Measurements from ENCODE around the gene TMEM213.
"Not testable (repeated sequence)": the region's sequence is repeated elsewhere in the genome, so short reads cannot be mapped to it uniquely, and the experiment has no call there.

TMEM213 gene

GRCh38 chr7:138799336-138800000, 1.7 kb downstream of the TMEM213 start:
- Histone ChIP-seq H3K27me3 (ENCODE audit: insufficient read depth, low read length) (peaks cover 15% of the 10 kb centered on the region), H3K36me3 (ENCODE audit: insufficient read depth, low read depth, low read length) (no peaks in the 10 kb centered on the region), H3K4me1 (ENCODE audit: insufficient read depth, low read length) (peaks cover 6% of the 10 kb centered on the region; the same call in 1 of the 2 replicates), H3K27ac (ENCODE audit: low read length) (no peak overlapping the region), H3K9me3 (ENCODE audit: insufficient read depth, low read depth, low read length) (no peaks in the 10 kb centered on the region), H3K4me3 (ENCODE audit: low read length) (no peak overlapping the region), H3K9ac (ENCODE audit: low read depth, low read length) (no peak overlapping the region)

- H3K27me3 ChIP-seq (ENCODE audit: insufficient read depth, low read length): peaks cover 15% of the 10 kb centered on the region
- H3K4me3 ChIP-seq (ENCODE audit: low read length): no peak overlapping the region
- no peaks in the 10 kb centered on the region for H3K9me3 ChIP-seq (ENCODE audit: insufficient read depth, low read depth, low read length)
- H3K9ac ChIP-seq (ENCODE audit: low read depth, low read length): no peak overlapping the region
- no peaks in the 10 kb centered on the region for H3K36me3 ChIP-seq (ENCODE audit: insufficient read depth, low read depth, low read length)
- no peak overlapping the region for H3K27ac ChIP-seq (ENCODE audit: low read length)
- peaks cover 6% of the 10 kb centered on the region; the same call in 1 of the 2 replicates for H3K4me1 ChIP-seq (ENCODE audit: insufficient read depth, low read length)
These were observed 3.5 kb downstream of the TMEM213 start for GRCh38 chr7:138801256-138801655.

DNA sequence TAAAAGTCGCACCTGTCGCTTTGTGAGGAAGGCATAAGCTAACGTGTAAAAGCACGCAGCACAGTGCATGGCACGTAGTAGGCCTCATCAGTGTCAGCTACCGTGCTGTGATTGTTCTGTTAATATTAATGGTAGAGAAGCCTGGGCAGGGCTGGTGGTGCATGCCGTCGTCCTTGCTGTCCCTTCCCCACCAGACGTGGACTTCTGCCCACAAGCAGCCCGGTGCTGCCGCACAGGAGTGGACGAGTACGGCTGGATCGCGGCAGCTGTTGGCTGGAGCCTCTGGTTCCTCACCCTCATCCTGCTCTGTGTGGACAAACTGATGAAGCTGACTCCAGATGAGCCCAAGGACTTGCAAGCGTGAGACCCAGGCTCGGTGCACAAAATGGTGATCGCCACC, 4.9 kb downstream of the TMEM213 start:
- peaks cover 3% of the 10 kb centered on the region; the same call in 1 of the 2 replicates for H3K4me1 ChIP-seq (ENCODE audit: insufficient read depth, low read length)
- H3K4me3 ChIP-seq (ENCODE audit: low read length): no peak overlapping the region
- no peaks in the 10 kb centered on the region for H3K9me3 ChIP-seq (ENCODE audit: insufficient read depth, low read depth, low read length)
- H3K36me3 ChIP-seq (ENCODE audit: insufficient read depth, low read depth, low read length): no peaks in the 10 kb centered on the region
- H3K27ac ChIP-seq (ENCODE audit: low read length): no peak overlapping the region
- no peak overlapping the region for H3K9ac ChIP-seq (ENCODE audit: low read depth, low read length)
- H3K27me3 ChIP-seq (ENCODE audit: insufficient read depth, low read length): peaks cover 13% of the 10 kb centered on the region

GRCh38 chr7:138804618-138805017, 6.8 kb downstream of the TMEM213 start:
- H3K4me3 ChIP-seq (ENCODE audit: low read length): no peak overlapping the region
- no peaks in the 10 kb centered on the region for H3K4me1 ChIP-seq (ENCODE audit: insufficient read depth, low read length)
- H3K27me3 ChIP-seq (ENCODE audit: insufficient read depth, low read length): no peaks in the 10 kb centered on the region
- H3K9me3 ChIP-seq (ENCODE audit: insufficient read depth, low read depth, low read length): no peaks in the 10 kb centered on the region
- no peaks in the 10 kb centered on the region for H3K36me3 ChIP-seq (ENCODE audit: insufficient read depth, low read depth, low read length)
- H3K9ac ChIP-seq (ENCODE audit: low read depth, low read length): no peak overlapping the region
- no peak overlapping the region for H3K27ac ChIP-seq (ENCODE audit: low read length)

DNA sequence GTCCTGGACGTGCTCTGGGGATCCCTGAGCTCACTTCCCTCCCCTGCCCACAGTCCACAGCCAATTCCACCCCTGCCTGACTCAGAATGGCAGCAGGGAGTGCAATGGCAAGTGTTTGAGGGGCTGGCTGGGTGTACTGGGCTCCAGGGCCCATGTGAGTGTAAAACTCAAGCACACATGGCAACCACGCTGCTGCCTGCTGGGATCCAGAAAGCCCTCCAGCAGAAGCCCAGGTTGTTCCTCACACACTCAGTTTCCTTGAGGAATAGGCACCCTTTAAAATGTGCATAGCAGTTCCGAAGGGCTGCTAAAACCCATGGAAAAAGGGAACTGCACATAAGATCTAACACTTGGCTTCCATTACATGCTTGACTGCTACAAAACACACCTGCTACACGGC, 11.6 kb downstream of the TMEM213 start:
- Histone ChIP-seq H3K9me3 (ENCODE audit: insufficient read depth, low read depth, low read length) (no peaks in the 10 kb centered on the region), H3K27ac (ENCODE audit: low read length) (no peak overlapping the region), H3K27me3 (ENCODE audit: insufficient read depth, low read length) (no peaks in the 10 kb centered on the region), H3K9ac (ENCODE audit: low read depth, low read length) (no peak overlapping the region), H3K4me1 (ENCODE audit: insufficient read depth, low read length) (no peaks in the 10 kb centered on the region), H3K36me3 (ENCODE audit: insufficient read depth, low read depth, low read length) (no peaks in the 10 kb centered on the region), H3K4me3 (ENCODE audit: low read length) (no peak overlapping the region)

DNA sequence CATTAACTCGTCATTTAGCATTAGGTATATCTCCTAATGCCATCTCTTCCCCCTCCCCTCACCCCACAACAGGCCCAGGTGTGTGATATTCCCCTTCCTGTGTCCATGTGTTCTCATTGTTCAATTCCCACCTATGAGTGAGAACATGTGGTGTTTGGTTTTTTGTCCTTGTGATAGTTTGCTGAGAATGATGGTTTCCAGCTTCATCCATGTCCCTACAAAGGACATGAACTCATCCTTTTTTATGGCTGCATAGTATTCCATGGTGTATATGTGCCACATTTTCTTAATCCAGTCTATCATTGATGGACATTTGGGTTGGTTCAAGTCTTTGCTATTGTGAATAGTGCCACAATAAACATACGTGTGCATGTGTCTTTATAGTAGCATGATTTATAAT, 13.5 kb downstream of the TMEM213 start:
- H3K4me3 ChIP-seq (ENCODE audit: low read length); H3K9me3 ChIP-seq (ENCODE audit: insufficient read depth, low read depth, low read length); H3K4me1 ChIP-seq (ENCODE audit: insufficient read depth, low read length): not testable (repeated sequence)

DNA sequence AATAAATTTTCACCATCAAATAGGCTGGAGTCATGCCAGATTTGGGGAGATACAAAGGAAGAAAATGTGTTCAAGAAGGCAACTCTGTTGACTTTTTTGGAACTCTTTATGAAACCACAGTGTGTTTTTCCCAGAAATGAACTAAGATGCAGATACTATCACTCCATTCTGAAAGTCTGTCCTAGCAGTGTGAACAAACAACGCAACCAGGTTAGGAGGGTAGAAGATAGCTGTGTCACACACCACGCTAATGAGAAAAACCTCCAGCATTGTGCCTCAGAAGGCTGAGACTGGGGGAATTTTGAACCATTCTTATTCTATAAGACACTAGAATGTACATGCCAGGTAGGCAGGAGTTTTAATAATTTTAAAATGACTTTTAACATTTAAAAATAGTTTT, 16.2 kb downstream of the TMEM213 start:
- Histone ChIP-seq H3K9ac (ENCODE audit: low read depth, low read length) (no peak overlapping the region), H3K9me3 (ENCODE audit: insufficient read depth, low read depth, low read length) (no peaks in the 10 kb centered on the region), H3K36me3 (ENCODE audit: insufficient read depth, low read depth, low read length) (no peaks in the 10 kb centered on the region), H3K27ac (ENCODE audit: low read length) (no peak overlapping the region), H3K27me3 (ENCODE audit: insufficient read depth, low read length) (no peaks in the 10 kb centered on the region), H3K4me3 (ENCODE audit: low read length) (no peak overlapping the region), H3K4me1 (ENCODE audit: insufficient read depth, low read length) (no peaks in the 10 kb centered on the region)

More for the DNA sequence above, 13.5 kb downstream of the TMEM213 start:
- not testable (repeated sequence) for H3K27me3 ChIP-seq (ENCODE audit: insufficient read depth, low read length); H3K9ac ChIP-seq (ENCODE audit: low read depth, low read length); H3K36me3 ChIP-seq (ENCODE audit: insufficient read depth, low read depth, low read length); H3K27ac ChIP-seq (ENCODE audit: low read length)

- H3K9ac ChIP-seq (ENCODE audit: low read depth, low read length): no peak overlapping the region
- no peaks in the 10 kb centered on the region for H3K36me3 ChIP-seq (ENCODE audit: insufficient read depth, low read depth, low read length)
- no peaks in the 10 kb centered on the region for H3K4me1 ChIP-seq (ENCODE audit: insufficient read depth, low read length)
- no peaks in the 10 kb centered on the region for H3K27me3 ChIP-seq (ENCODE audit: insufficient read depth, low read length)
- H3K9me3 ChIP-seq (ENCODE audit: insufficient read depth, low read depth, low read length): no peaks in the 10 kb centered on the region
- H3K4me3 ChIP-seq (ENCODE audit: low read length): no peak overlapping the region
- no peak overlapping the region for H3K27ac ChIP-seq (ENCODE audit: low read length)
These were observed 17.1 kb downstream of the TMEM213 start for GRCh38 chr7:138814816-138815332.

DNA sequence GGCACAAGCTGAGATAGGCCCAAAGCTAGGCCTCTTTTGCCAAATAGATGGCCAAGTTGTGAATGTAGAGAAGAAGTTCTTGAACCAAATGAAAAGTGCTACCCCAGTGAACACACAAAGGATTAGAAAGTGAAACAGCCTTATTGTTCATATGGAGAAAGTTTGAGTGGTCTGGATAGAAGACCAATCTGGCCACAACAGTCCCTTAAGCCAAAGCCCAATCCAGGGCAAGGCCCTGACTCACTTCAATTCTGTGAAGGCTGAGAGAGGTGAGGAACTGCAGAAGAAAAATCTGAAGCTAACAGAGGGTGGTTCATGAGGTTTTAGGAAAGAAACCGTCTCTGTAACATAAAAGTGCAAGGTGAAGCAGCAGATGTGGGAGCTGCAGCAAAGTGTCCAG, 18.9 kb downstream of the TMEM213 start:
- H3K4me3 ChIP-seq (ENCODE audit: low read length): no peak overlapping the region
- H3K4me1 ChIP-seq (ENCODE audit: insufficient read depth, low read length): no peaks in the 10 kb centered on the region; the same call in 1 of the 2 replicates
- H3K27ac ChIP-seq (ENCODE audit: low read length): no peak overlapping the region
- H3K27me3 ChIP-seq (ENCODE audit: insufficient read depth, low read length): no peaks in the 10 kb centered on the region
- no peaks in the 10 kb centered on the region for H3K9me3 ChIP-seq (ENCODE audit: insufficient read depth, low read depth, low read length)
- no peak overlapping the region for H3K9ac ChIP-seq (ENCODE audit: low read depth, low read length)
- H3K36me3 ChIP-seq (ENCODE audit: insufficient read depth, low read depth, low read length): no peaks in the 10 kb centered on the region

DNA sequence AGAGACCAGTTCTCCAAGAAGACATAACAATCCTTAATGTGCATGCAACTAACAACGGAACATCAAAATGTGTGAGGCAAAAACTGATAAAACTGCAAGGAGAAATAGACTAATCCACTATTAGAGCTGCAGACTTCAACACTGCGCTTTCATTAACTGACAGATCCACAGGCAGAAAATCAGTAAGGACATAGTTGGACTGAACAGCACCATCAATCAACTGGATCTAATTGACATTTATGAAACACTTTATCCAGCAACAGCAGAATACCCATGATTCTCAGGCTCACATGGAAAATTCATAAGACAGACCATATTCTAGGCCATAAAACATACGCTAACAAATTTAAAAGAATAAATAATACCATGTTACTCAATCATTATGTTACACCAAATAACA, 21.8 kb downstream of the TMEM213 start:
- Histone ChIP-seq H3K27me3 (ENCODE audit: insufficient read depth, low read length) (no peaks in the 10 kb centered on the region), H3K9ac (ENCODE audit: low read depth, low read length) (no peak overlapping the region), H3K4me1 (ENCODE audit: insufficient read depth, low read length) (no peaks in the 10 kb centered on the region; the same call in 1 of the 2 replicates), H3K9me3 (ENCODE audit: insufficient read depth, low read depth, low read length) (no peaks in the 10 kb centered on the region), H3K4me3 (ENCODE audit: low read length) (no peak overlapping the region), H3K27ac (ENCODE audit: low read length) (no peak overlapping the region), H3K36me3 (ENCODE audit: insufficient read depth, low read depth, low read length) (no peaks in the 10 kb centered on the region)

GRCh38 chr7:138821912-138822311, 24.1 kb downstream of the TMEM213 start:
- no peaks in the 10 kb centered on the region for H3K9me3 ChIP-seq (ENCODE audit: insufficient read depth, low read depth, low read length)
- no peak overlapping the region for H3K4me3 ChIP-seq (ENCODE audit: low read length)
- no peaks in the 10 kb centered on the region for H3K27me3 ChIP-seq (ENCODE audit: insufficient read depth, low read length)
- no peaks in the 10 kb centered on the region for H3K36me3 ChIP-seq (ENCODE audit: insufficient read depth, low read depth, low read length)
- no peak overlapping the region for H3K9ac ChIP-seq (ENCODE audit: low read depth, low read length)
- H3K27ac ChIP-seq (ENCODE audit: low read length): no peak overlapping the region
- no peaks in the 10 kb centered on the region; the same call in 1 of the 2 replicates for H3K4me1 ChIP-seq (ENCODE audit: insufficient read depth, low read length)

GRCh38 chr7:138822867-138823535, 25.2 kb downstream of the TMEM213 start:
- Histone ChIP-seq H3K27ac (ENCODE audit: low read length) (no peak overlapping the region), H3K4me1 (ENCODE audit: insufficient read depth, low read length) (no peaks in the 10 kb centered on the region; the same call in 1 of the 2 replicates), H3K9ac (ENCODE audit: low read depth, low read length) (no peak overlapping the region), H3K27me3 (ENCODE audit: insufficient read depth, low read length) (no peaks in the 10 kb centered on the region), H3K9me3 (ENCODE audit: insufficient read depth, low read depth, low read length) (no peaks in the 10 kb centered on the region), H3K4me3 (ENCODE audit: low read length) (no peak overlapping the region), H3K36me3 (ENCODE audit: insufficient read depth, low read depth, low read length) (no peaks in the 10 kb centered on the region)
